GM19035 (cell line): Measurements from ENCODE around the gene ANKRD35.
"Not testable (repeated sequence)": the region's sequence is repeated elsewhere in the genome, so short reads cannot be mapped to it uniquely, and the experiment has no call there.

Source experiments
- ATAC-seq: cut with Tn5 transposase; IDR thresholded peaks from one replicate; pipeline ENCODE4 v1.9.1; 2021; ENCODE audit not compliant: unreplicated experiment

The ANKRD35 gene

DNA sequence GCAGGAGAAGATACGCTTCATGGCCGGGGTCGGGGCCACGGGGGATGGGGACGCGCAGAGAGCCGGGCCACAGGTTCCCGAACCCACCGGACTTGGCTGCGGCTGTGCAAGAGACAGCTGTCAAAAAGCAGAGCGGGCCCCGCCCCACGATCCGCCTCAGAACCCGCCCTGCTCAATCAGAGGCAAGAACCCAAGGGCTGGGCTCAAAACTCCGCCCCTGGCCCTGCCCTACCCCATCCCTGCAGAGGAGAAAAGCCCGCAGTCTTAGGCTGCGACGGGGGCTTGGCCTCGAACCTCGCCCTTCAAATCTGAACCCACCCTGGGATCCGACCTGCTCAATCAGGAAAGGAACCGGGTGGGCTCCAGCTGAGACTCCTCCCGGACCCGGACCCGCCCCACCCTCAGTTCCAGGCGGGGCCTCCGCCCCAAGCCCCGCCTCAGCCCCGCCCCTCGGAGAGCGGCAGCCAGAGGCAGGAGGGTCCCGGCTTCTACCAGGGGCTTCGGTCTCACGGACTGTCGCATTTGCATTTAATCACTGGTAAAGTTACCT lies at the start of gene ANKRD35:
ANKRD35 (minus strand) TSS at position 129 of the 550 bp plus-strand sequence; CDS start at position 21, 108 bp downstream.
- ATAC-seq, result peak; percentile 99

DNA sequence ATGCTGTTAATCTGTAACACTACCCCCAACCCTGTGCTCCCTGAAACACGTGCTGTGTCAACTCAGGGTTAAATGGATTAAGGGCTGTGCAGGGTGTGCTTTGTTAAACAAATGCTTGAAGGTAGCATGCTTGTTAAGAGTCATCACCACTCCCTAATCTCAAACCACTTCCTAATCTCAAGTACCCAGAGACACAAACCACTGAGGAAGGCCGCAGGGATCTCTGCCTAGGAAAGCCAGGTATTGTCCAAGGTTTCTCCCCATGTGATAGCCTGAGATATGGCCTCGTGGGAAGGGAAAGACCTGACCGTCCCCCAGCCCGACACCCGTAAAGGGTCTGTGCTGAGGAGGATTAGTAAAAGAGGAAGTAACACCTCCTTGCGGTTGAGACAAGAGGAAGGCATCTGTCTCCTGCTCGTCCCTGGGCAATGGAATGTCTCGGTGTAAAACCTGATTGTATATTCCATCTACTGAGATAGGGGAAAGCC lies 46.9 kb upstream of the ANKRD35 start:
- not testable (repeated sequence) for ATAC-seq

- ATAC-seq, result no peak
Observed at GRCh38 chr1:145927916-145928643, 42.4 kb upstream of the ANKRD35 start.

DNA sequence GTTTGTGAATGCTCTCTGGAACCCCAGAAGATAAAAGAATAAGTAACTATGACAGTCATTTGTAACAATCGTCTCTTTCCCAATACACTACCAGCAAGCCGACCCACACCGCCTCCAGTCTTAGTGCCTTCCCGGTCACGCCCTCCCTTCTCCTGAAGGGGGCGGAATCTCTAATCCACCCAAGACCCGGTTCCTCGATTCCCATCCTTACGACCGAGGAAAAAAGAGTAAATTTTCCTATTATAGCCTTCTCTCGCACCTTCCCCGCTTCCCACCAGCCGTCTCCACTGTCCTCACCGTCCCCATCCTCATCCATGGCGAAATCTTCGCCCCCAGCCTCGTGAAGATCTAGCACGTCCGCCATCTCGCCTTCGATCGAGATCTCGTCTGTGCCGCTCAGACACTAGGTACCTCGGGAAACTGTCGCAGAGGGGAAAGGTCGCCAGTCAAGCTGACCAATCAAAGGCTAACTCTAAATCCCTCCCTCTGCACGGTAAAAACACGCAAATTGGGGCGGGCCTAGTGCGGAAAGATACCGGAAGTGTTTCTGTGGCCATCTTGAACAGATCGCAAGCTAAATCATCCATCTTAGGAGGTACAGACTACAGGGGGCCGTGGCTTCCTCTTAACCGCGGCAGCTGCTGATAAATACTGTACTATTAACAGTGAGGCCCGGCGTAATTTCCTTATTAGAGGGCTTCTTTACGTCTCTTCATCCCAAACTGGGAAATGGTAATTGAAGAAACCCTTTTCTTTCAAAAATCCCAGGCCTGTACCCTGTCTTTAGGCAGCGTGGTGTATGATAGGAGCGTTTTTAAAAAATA lies 41.6 kb upstream of the ANKRD35 start, which contains the start of gene RBM8A:
RBM8A (minus strand) TSS at position 422 of the 824 bp plus-strand sequence; CDS start at position 364, 58 bp downstream.
- peak; percentile 86 for ATAC-seq

- peak; percentile 10 for ATAC-seq
Observed at GRCh38 chr1:145926686-145927062, 41.0 kb upstream of the ANKRD35 start.

GRCh38 chr1:145922266-145922665 lies 36.6 kb upstream of the ANKRD35 start:
- no peak for ATAC-seq

DNA sequence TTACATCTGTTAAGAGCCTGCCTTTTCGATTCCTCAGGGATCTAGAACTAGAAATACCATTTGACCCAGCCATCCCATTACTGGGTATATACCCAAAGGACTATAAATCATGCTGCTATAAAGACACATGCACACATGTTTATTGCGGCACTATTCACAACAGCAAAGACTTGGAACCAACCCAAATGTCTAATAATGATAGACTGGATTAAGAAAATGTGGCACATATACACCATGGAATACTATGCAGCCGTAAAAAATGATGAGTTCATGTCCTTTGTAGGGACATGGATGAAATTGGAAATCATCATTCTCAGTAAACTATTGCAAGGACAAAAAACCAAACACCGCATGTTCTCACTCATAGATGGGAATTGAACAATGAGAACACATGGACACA lies 34.6 kb upstream of the ANKRD35 start:
- ATAC-seq, result not testable (repeated sequence)

DNA sequence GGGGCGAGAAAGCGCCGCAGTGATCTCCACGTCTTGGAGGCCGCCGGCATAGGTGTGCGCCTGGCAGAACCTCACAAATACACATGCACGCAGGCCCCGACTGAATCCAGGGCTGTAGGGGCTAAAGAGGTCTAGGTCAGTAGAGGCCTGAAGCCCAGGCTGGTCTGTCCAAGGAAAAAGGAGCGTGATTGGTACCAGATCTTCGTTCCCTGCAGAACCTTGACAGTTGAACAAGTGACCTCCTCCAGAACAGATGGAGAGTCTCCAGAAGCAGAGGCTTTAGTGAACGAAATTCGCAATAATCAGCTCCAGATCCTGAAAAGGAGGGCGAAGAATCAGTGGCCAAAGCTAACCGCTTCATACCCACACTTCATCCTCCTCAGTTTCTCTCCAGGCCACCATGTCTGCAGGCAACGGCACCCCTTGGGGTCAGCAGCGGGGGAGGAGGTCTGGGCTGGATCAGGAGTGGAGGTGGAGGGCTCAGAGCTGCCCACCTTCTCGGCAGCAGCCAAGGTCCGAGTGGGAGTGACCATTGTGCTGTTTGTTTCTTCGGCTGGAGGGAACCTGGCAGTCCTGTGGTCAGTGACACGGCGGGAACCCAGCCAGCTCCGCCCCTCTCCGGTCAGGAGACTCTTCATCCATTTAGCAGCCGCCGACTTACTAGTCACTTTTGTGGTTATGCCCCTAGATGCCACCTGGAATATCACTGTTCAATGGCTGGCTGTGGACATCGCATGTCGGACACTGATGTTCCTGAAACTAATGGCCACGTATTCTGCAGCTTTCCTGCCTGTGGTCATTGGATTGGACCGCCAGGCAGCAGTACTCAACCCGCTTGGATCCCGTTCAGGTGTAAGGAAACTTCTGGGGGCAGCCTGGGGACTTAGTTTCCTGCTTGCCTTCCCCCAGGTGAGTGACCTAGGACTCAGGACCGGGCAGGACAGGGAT lies 33.6 kb upstream of the ANKRD35 start:
- ATAC-seq, result peak; percentile 12

GRCh38 chr1:145918144-145918991 lies 32.7 kb upstream of the ANKRD35 start, which contains the start of gene PEX11B:
TSS of gene PEX11B (minus strand) at chr1:145918717. CDS start at chr1:145918688, 29 bp downstream.
- peak; percentile 85 for ATAC-seq

GRCh38 chr1:145917595-145917994 lies 31.9 kb upstream of the ANKRD35 start:
- no peak for ATAC-seq

DNA sequence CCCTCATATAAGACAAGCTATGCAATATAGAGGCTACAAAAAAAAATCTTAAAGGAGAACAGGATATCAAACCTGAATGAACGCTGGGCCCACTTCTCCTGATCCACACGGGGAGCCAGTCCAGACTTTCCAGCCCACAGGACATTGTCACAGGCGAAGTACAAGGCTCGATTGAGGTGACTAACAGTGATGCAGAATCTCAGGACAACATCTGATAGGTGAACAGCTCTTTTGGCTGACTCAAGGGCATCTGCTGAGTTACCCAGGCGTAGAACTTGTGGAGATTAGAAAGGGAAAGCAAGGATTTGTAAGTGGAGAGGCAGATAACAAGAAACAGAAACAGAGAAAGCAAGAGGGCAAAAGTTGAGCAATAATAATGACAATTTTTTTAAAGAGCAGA lies 31.1 kb upstream of the ANKRD35 start:
- no peak for ATAC-seq

DNA sequence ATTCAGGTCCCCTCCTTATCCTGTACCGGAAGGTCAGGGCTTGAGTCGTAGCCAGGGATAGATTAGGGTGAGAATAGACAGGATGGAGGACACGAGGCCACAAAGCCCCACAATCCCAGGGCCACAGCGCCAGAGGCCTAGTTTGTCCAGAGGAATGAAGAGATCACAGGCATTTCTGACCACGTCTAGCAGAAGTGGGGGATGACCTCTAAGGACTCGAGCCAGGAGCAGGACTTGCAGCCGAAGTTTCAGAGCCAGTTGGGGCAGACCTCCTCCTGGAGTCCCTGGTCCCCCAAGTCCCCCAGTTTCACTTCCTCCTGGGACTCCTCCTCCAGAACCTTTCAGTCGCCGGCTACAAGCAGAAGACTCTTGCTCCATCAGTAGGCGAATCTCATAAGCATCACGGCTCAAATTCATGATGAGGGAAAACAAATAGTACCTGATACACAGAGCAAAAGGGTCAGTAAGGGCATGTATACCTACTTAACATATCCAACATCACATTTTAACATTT lies 26.5 kb upstream of the ANKRD35 start:
- no peak for ATAC-seq

DNA sequence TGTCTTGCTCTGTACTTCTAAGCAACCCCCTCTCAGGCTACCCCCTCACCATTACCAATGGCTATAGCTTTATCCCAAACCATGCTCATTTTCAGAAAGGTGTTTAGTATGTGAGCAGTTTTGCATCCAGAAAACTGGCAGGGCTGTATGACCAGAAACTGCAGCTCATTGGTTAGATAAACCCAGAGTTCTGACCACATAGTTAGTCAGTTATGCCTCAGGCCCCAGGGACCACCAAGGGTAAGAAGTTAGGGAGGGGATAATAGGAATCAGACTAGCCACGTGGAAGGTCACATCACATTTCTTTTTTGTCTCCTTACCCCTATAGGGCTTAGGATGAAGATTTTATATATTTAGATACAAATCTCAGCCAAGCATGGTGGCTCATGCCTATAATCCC lies 23.0 kb upstream of the ANKRD35 start:
- ATAC-seq, result no peak

DNA sequence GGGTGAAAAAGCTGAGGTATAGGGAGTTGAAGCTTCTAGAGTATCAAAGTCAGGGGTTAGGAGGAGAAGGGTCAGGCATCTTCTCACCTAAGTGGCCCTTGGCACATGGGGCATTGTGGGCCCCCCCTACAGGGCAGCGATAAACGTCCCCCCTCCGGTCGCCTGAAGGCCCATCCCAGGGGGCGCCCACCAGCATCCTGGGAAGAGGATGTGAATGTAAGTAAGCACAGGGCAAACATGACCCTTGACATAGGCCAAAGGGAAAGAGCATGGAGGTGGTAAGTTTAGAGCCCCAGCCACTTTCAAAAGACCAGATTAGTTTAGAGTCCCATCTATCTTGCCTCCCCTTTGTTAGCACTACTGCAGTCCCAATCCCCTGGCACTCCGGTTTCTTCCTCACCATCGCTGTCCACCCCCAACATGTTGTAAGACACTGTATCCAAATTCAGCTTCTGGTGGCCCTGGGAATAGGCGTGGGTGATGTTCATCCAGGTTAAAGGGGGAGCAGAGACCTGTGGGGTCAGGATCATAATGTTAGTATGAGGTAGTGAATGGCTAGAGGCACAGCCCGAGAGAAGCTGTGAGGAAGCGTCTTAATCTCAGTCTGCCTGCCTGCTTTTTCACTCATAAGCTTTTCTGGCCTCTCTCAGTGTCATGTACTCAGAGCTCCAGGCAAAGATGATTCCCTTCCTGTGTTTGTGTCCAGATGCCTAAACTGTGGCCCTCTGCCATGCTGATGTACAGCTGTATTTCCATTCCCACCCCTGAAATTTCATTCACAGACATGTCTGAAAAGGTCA lies 21.5 kb upstream of the ANKRD35 start:
- no peak for ATAC-seq

GRCh38 chr1:145901312-145902021 lies 15.8 kb upstream of the ANKRD35 start:
- no peak for ATAC-seq

- ATAC-seq, result no peak
Observed at GRCh38 chr1:145898756-145899155, 13.1 kb upstream of the ANKRD35 start.

- ATAC-seq, result no peak
Observed at GRCh38 chr1:145897969-145898368, 12.3 kb upstream of the ANKRD35 start.

GRCh38 chr1:145895471-145895870 lies 9.8 kb upstream of the ANKRD35 start:
- no peak for ATAC-seq
